Progenitor cell of endocrine pancreas (in vitro differentiated cells): ENCODE measurements around the gene PUM1. TPM values are rescaled to one million over a fixed set of nuclear protein-coding genes. Genes with fewer than 3 reads are reported as not detected.

Source experiments
- DNase-seq: peaks from one replicate; pipeline ENCODE4 v3.0.0; 2021; ENCODE audit warnings: low spot score; ENCODE audit not compliant: unreplicated experiment
- H3K27ac Mint-ChIP-seq: 2 replicates; pipeline ENCODE4 v1.8.0; 2021; ENCODE audit warnings: mild to moderate bottlenecking, moderate library complexity, mixed read lengths
- H3K27me3 Mint-ChIP-seq: 2 replicates; pipeline ENCODE4 v1.8.0; 2021; ENCODE audit warnings: mixed read lengths
- H3K36me3 Mint-ChIP-seq: 2 replicates; pipeline ENCODE4 v1.8.0; 2022; ENCODE audit warnings: mixed read lengths; ENCODE audit not compliant: insufficient read depth
- H3K4me1 Mint-ChIP-seq: 2 replicates; pipeline ENCODE4 v1.8.0; 2021; ENCODE audit warnings: low read depth, mixed read lengths
- H3K4me3 Mint-ChIP-seq: 2 replicates; pipeline ENCODE4 v1.8.0; 2021; ENCODE audit warnings: low read depth, mild to moderate bottlenecking, moderate library complexity, mixed read lengths
- H3K9me3 Mint-ChIP-seq: 2 replicates; pipeline ENCODE4 v1.8.0; 2021; ENCODE audit warnings: low read depth, mixed read lengths
- CTCF ChIP-seq: fragments of 200-600 bp; sonication (generic); IDR thresholded peaks from one replicate; pipeline ENCODE4 v1.5.0; 2021; ENCODE audit warnings: antibody characterized with exemption, mild to moderate bottlenecking; ENCODE audit not compliant: unreplicated experiment
- total RNA-seq: library from RNA; stranded (reverse); gene quantifications from 2 replicates; pipeline ENCODE4 v1.2.1, GENCODE V29; 2021

PUM1 gene
- total RNA-seq, 1 donor from 2014 or later = 249 TPM

GRCh38 chr1:30916296-30916695 is 149.2 kb downstream of the PUM1 start:
- H3K9me3 Mint-ChIP-seq = no peaks in the 10 kb centered on the region
- H3K27me3 Mint-ChIP-seq = no peaks in the 10 kb centered on the region
- no peak for TF ChIP-seq CTCF
- H3K4me1 Mint-ChIP-seq = peaks cover 2% of the 10 kb centered on the region
- H3K36me3 Mint-ChIP-seq = no peaks in the 10 kb centered on the region
- no peak overlapping the region for H3K27ac Mint-ChIP-seq
- H3K4me3 Mint-ChIP-seq = no peak overlapping the region
- no peak for DNase-seq

DNA sequence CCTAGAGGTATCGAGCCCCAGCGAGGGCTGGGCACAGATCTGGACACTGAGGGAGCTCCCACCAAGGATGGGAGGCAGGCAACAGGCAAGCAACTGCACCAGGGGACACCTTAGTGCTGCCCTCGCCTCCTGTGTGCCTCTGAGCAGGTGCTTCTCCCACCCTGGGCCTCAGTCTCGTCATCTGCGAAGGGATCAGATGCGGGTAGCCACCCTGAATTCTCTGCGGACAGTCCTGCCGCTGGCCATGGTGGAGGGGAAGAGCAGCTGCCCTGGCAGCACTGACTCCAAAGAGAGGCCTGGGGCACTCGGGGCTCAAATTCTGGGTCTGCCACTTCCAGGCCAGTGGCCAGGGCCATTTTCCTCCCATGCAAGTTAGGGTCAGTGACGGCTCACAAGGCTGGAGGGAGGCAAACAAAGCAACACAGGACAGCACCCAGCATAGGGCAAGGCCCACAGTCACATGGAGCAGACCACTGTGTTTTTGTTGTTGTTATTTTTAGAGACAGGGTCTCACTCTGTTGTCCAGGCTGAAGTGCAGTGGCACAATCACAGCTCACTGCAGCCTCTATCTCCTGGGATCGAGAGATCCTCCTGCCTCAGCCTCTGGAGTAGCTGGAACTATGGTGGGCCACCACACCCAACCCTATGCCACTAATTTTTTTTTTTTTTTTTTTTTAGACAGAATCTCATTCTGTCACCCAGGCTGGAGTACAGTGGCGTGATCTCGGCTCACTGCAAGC is 149.9 kb downstream of the PUM1 start:
- no peak overlapping the region for H3K4me3 Mint-ChIP-seq
- H3K4me1 Mint-ChIP-seq = peaks cover 2% of the 10 kb centered on the region
- TF ChIP-seq CTCF = no peak
- no peaks in the 10 kb centered on the region for H3K27me3 Mint-ChIP-seq
- no peaks in the 10 kb centered on the region for H3K9me3 Mint-ChIP-seq
- peak overlapping the region; percentile 49 for H3K27ac Mint-ChIP-seq
- no peaks in the 10 kb centered on the region for H3K36me3 Mint-ChIP-seq
- DNase-seq = no peak

GRCh38 chr1:30914931-30915330 is 150.6 kb downstream of the PUM1 start:
- H3K4me3 Mint-ChIP-seq = no peak overlapping the region
- H3K9me3 Mint-ChIP-seq = no peaks in the 10 kb centered on the region
- H3K27me3 Mint-ChIP-seq = peaks cover under 1% of the 10 kb centered on the region
- peaks cover 2% of the 10 kb centered on the region for H3K4me1 Mint-ChIP-seq
- TF ChIP-seq CTCF = no peak
- DNase-seq = no peak
- H3K27ac Mint-ChIP-seq = no peak overlapping the region
- no peaks in the 10 kb centered on the region for H3K36me3 Mint-ChIP-seq

- Mint-ChIP-seq H3K36me3 (no peaks in the 10 kb centered on the region), H3K27ac (no peak overlapping the region), H3K27me3 (peaks cover 5% of the 10 kb centered on the region), H3K4me1 (peaks cover 3% of the 10 kb centered on the region), H3K9me3 (no peaks in the 10 kb centered on the region), H3K4me3 (no peak overlapping the region)
- no peak for TF ChIP-seq CTCF
- no peak for DNase-seq
Observed at GRCh38 chr1:30914587-30914922, 151.0 kb downstream of the PUM1 start.

GRCh38 chr1:30912913-30913652 is 152.4 kb downstream of the PUM1 start:
- no peak for TF ChIP-seq CTCF
- Mint-ChIP-seq H3K9me3 (no peaks in the 10 kb centered on the region), H3K27ac (no peak overlapping the region), H3K4me1 (peaks cover 4% of the 10 kb centered on the region), H3K27me3 (peaks cover 11% of the 10 kb centered on the region), H3K4me3 (no peak overlapping the region), H3K36me3 (no peaks in the 10 kb centered on the region)
- no peak for DNase-seq
